GM12865 (cell line): ENCODE measurements around the gene SPP1.

ENCODE experiments used
- DNase-seq: peaks from one replicate; pipeline ENCODE4 v3.0.0; 2010; ENCODE audit warnings: low read depth
- H3K4me3 ChIP-seq: 2 replicates; pipeline ENCODE4 v1.5.1; 2011; ENCODE audit warnings: mild to moderate bottlenecking, low read depth, low read length, control low read depth
- TF ChIP-seq, protein P1 (sequence below): IDR thresholded peaks from 2 replicates; pipeline ENCODE4 v1.5.1; 2011; ENCODE audit warnings: low read length, control low read depth, low read depth, inconsistent platforms; ENCODE audit not compliant: insufficient read depth; ENCODE audit errors: missing control alignments

SPP1 gene

DNA sequence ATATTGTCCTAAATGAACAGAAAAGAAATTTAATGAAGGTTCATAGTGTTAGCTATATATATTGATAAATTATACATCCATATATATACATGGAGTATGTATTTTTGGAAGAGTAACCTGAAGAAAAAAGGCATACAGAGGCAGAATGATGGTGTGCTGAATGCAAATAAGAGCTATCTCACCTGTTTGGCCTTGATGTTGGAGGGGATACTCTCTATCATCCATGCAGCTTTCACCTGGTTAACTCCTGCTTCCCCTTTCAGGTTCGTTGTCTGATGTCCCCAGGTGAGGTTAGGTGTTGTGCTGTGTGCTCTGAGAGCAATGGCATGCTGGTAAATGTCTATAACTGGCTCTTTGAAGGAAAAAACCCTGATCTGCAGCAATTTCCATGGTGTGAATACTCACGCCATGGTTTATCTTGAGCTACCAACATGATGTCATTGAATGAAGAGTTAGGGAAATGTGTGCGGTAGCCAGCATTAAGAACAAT is 31.8 kb upstream of the SPP1 start:
- H3K4me3 ChIP-seq: no peak overlapping the region
- DNase-seq: no peak
- TF ChIP-seq, protein P1, sequence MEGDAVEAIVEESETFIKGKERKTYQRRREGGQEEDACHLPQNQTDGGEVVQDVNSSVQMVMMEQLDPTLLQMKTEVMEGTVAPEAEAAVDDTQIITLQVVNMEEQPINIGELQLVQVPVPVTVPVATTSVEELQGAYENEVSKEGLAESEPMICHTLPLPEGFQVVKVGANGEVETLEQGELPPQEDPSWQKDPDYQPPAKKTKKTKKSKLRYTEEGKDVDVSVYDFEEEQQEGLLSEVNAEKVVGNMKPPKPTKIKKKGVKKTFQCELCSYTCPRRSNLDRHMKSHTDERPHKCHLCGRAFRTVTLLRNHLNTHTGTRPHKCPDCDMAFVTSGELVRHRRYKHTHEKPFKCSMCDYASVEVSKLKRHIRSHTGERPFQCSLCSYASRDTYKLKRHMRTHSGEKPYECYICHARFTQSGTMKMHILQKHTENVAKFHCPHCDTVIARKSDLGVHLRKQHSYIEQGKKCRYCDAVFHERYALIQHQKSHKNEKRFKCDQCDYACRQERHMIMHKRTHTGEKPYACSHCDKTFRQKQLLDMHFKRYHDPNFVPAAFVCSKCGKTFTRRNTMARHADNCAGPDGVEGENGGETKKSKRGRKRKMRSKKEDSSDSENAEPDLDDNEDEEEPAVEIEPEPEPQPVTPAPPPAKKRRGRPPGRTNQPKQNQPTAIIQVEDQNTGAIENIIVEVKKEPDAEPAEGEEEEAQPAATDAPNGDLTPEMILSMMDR: no peak

DNA sequence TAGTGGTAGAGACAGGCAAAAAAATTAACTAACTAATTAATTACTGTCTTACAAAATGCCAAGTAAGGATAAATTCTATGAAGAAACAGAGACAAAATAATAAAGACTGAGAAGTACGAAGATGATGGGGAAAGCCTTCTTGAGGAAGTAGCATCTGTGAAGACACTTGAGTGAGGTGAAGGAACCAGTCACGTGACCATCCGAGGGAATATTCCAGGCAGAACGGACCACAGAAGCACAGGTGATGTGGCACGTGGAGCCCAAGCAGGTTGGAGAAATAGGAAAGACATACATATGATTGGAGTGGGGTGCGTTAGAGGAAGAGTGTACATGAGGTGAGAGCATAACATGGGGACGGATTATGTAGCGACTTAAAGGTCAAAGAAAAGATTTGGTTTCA is 30.5 kb upstream of the SPP1 start:
- H3K4me3 ChIP-seq: no peak overlapping the region
- TF ChIP-seq, protein P1: no peak
- DNase-seq: no peak

DNA sequence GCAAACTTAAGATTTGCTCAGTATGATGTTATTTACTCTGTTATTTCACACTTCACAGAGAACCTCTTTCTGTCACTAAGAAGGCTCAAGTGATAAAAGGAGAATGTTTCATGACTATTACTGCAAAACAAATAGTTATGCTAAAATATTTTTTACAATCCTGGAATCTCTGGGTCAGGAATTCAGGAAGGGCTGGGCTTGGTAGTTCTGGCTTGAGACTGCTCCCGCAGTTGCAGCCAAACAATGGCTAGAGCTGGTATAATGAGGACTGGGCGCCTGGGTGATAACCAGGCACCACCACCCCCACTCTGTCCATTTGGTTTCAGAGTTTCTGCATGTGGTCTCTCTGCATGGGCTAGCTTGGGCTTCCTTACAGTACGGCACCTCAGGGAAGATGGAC is 28.7 kb upstream of the SPP1 start:
- no peak overlapping the region for H3K4me3 ChIP-seq
- TF ChIP-seq, protein P1: no peak
- DNase-seq: no peak

DNA sequence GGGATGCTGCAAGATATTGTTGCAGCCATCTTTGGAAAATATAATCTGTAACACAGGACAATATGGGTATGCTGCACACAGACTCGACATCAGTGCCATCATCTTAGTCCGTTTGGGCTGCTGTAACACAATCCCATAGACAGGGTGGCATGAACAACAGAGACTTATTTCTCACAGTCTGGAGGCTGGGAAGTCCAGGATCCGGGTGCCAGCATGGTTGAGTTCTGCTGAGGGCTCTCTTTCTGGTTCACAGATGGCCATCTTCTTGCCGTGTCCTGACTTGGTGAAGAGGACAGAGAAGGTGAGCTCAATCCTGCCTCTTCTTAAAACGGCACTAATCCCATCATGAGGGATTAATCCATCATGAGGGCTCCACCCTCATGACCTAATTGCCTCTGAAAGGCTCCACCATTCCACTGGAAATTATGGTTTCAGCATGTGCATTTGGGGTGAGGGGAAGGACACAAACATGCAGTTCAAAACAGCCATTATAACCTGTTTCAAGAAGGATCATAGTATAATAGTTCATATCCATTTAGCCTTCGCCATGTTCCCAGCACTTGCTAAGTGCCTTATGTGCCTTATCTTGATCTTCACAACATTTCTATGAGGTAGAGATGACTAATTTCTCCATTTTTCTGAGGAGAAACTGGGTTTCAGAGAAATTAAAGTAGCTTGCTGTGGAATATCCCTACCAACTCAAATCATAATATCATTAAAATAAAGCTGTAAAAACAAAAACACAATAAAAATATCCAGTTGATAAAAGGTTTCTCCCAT is 27.9 kb upstream of the SPP1 start:
- DNase-seq: no peak
- TF ChIP-seq, protein P1: no peak
- no peak overlapping the region for H3K4me3 ChIP-seq

DNA sequence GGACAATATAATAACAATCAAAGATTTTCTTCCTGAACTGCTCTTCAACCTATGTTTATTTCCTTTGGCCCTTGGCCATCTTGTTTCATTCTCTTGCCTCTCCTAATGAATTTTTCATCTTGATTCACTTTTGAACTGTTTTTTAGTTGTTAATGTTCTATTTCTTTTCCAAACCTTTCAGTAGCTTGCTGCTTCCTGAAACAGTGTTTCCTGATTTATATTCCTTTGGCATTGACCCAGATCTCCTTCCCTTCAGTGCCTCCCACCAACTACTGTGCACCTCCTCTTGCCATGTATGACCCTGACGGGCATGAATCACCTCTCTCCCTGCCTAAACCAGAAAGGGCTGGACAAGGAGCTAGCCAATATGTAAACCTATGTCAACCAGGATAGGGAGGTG is 25.6 kb upstream of the SPP1 start:
- TF ChIP-seq, protein P1: no peak
- DNase-seq: no peak
- no peak overlapping the region for H3K4me3 ChIP-seq

DNA sequence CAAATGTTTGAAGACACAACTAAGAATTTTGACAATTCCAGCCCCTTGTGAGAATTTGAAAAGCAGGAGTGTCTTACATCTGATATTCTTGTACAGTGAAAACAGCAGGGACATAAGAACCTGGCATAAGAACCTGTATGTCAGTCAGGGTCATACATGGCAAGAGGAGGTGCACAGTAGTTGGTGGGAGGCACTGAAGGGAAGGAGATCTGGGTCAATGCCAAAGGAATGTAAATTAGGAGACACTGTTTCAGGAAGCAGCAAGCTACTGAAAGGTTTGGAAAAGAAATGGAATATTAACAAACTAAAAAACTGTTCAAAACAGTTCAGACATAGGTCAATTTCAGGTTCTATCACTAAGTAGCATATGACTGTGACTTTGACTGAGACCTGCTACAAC is 25.0 kb upstream of the SPP1 start:
- H3K4me3 ChIP-seq: no peak overlapping the region
- TF ChIP-seq, protein P1: no peak
- no peak for DNase-seq
